GM18909 (cell line): Measurements from ENCODE around the gene ATN1.
A peak's percentile ranks its signal among the peaks of the same experiment; 100 is the strongest.

ENCODE experiments used
- ATAC-seq: cut with Tn5 transposase; IDR thresholded peaks from one replicate; pipeline ENCODE4 v1.9.1; 2021; ENCODE audit warnings: mild to moderate bottlenecking; ENCODE audit not compliant: unreplicated experiment, poor library complexity

ATN1 gene

DNA sequence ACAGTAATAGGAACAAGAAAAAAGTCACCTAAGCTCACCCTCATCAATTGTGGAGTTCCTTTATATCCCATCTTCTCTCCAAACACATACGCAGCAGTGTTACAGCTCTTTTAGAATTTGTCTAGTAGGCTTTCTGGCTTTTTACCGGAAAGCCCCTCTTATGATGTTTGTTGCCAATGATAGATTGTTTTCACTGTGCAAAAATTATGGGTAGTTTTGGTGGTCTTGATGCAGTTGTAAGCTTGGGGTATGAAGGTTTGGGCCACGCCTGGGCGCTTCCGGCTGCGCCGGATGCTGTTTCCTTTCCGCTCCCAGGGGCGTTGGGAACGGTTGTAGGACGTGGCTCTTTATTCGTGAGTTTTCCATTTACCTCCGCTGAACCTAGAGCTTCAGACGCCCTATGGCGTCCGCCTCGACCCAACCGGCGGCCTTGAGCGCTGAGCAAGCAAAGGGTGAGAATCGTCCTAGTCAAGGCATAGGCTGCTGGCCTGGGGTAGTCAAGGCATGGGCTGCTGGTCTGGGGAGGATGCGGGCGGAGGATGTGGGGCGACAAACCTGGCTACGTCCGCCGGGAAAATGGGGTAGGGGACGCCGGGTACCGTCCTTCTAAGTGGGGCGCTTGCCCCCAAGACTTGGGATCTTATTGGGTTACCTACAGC is 16.1 kb downstream of the ATN1 start, which contains the start of the genes C12orf57 and RNU7-1:
TSS of gene C12orf57 (plus strand) at position 301 of the 659 bp plus-strand sequence. CDS start at position 401, 100 bp downstream.
TSS of gene RNU7-1 (plus strand) at position 95 of the 659 bp plus-strand sequence.
- ATAC-seq = peak; percentile 47

DNA sequence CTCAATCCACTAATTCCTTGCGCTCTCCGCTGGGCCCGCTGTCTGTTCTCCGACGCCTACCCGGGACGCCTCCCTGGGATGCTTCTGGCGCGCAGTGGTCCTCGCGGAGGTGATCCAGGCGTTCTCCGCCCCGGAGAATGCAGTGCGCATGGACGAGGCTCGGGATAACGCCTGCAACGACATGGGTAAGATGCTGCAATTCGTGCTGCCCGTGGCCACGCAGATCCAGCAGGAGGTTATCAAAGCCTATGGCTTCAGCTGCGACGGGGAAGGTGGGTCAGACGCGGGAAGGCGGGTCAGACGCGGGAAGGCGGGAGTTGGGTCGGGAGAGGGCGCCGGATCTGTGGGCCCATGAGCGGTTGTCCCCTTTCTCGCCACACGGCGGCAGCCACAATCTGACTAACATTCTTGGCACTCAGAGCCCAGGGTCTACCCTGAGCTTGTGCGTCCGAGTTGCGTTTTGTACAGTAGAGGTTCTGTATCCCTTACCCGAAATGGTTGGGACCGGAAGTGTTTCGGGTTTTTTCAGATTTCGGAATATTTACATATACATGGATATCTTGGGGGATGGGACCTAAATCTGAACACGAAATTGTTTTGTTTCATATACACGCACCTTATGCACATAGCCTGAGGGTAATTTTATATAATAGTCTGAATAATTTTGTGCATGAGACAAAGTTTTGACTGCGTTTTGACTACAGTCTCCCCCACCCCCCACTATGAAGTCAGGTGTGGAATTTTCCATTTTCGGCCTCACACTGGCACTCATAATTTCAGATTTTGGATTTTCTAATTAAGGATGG is 16.8 kb downstream of the ATN1 start:
- peak; percentile 48 for ATAC-seq

DNA sequence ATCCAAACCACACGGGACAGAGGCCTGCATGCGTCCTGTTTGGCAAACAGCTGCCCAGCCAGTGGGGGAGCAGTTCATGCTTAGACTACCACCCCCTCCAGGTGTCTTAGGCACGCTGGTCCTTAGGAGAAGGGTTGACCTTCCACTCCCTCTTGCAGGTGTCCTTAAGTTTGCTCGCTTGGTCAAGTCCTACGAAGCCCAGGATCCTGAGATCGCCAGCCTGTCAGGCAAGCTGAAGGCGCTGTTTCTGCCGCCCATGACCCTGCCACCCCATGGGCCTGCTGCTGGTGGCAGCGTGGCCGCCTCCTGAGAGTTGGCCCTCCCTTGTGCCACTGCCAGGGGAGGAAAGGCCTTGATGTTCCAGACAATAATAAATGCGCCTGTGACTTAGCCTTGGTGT is 17.9 kb downstream of the ATN1 start:
- no peak for ATAC-seq

DNA sequence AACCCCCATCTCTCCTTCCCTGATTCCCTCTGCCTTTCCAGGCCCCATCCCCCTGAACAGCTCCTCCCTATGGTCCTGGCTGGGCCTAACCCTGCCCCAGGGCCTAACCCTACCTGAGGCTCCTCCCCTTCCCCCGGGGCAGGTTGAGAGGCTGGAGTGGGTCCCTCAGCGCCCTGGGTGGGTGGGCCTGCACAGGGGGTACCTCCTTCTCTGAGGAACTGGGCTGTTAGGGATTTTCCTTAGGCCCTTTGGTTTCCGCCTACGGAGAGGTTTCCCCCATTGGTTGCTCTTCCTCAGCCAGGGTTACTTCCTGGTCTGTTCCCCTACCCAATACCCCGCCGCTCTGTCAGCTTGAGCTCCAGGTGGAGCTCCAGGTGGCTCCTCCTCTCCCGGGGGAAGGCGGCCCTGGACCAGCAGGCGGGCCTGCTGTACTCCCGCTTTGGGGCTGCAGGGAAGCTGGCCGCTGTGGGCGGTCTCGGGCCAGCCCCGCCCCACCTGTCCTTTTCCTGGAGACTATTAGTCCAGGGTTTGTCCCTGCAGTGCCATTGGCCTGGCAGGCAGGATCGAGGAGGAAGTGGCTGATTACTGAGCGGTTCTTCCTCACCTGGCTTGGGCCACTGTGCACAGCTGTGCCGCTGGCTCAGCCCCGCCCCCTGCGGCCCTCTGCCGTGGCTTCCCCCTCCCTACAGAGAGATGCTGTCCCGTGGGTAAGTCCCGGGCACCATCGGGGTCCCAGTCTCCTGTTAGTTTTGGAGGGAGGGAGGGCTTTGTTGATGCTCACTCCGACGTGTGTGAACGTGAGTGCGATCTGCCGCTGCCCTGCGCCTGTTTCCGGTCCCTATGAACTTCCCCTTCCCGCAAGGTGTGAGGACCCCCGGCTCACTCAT is 18.5 kb downstream of the ATN1 start:
- no peak for ATAC-seq

DNA sequence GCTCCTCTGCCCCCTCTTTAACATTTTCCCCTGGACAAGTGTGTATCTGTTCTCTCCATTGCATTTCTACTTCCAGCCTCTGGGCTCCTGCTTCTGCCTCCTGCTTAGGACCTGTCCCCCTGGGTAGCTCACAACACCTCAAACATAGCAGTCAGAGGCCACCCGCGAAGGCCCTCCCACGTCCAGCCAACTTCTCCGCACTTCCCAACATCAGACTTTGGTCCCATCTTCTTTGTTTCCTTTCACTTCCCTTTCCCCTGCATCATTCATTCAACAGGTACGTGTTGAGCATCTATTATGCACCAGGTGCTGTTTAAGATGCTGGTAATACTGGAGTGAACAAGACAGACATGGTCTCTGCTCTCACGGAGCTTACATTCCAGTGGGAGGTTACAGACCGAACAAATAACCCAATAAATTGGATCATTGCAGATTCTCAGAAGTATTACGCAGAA is 19.2 kb downstream of the ATN1 start:
- no peak for ATAC-seq

DNA sequence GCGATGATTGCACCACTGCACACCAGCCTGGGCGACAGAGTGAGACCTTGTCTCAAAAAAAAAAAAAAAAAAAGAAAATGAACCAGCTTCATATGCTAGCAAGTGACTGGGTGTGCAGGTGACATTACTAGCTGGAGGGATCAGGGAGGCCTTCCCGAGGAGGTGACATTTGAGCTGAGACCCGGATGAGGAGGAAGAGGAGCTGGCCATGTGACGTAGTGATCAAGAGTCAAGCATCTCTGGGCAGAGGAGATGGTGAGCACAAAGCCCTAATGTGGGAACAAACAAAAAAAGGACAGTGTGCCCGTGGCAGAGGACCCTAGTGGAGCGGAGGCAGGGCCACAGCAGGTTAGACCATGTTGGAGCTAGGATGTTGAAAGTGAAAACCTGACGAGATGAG is 19.9 kb downstream of the ATN1 start:
- no peak for ATAC-seq

DNA sequence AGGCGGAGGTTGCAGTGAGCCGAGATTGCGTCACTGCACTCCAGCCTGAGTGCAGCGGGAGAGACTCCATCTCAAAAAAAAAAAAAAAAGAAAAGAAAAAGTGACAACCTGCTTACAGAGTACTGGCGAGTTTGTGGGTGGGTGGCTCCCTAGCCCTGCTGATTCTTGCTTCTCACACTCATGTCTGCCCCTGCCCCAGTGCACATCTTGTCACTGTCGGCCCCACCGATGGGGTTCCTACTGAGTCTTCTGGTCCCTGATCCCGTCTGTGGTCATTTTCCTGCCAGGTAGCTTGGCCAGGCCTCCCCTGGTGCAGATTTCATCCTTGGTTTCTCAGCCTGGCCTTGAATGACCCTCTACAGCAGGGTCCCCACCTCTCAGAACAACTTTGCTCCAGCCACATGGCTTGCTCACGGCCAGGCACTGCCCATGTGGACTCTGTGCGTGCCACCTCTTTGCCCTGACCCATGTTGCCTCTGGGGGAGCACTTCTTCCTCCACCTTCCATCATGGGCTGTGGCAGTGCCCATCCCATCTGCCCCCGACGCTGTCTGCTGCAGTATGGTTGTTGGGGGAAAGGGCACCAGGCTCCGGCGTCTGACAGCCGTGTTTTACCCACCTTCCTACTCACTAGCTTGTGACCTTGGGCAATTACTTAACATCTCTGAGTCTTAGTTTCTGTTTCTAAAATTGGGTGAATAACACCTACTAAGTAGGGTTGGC is 21.3 kb downstream of the ATN1 start:
- ATAC-seq = no peak

DNA sequence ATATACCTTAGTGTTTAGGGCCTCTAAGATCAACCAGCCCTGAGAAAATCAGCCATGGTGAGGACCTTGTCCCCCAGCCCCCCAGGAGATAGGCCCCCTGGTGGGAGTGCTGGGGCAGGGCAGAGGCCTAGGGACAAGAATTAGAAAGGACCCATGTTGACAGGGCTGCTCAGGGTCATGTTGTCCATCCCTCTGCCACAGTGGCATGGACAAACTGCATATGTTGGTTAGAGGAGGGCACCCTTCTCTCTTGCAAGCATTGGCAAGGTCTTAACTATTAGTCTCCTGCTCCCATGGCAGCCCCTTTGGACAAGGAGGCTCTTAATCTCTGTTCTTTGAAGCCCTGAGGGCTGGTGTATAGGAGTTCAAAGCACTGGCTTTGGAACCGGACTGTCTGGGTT is 22.6 kb downstream of the ATN1 start:
- ATAC-seq = no peak

DNA sequence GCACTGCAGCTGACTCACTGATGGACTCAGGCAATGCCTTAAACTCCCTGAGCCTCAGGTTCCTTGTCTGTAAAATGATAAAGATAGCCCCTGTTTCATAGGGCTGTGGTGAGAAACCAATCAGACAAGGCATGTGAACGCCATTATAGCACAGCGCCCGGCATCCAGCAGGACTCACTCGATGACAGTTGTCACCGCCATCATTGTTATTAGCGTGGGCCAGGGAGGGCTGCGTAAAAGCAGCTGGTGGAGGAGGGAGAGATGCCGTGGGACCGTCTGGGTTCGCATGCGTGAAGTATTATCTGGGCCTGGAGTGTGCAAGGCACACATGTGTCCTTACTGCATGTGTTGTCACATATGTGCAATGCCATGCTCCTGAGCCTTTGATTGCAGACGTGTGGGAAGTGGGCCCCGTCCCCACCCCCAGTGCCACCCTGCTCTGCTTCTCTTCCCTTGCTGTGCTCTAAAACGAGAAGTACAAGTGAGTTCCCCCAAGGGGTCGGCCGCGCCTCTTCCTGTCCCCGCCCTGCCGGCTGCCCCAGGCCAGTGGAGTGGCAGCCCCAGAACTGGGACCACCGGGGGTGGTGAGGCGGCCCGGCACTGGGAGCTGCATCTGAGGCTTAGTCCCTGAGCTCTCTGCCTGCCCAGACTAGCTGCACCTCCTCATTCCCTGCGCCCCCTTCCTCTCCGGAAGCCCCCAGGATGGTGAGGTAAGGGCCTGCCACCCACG is 23.2 kb downstream of the ATN1 start, which contains the start of gene PTPN6:
TSS of gene PTPN6 (plus strand) at position 546 of the 730 bp plus-strand sequence. CDS start at position 703, 157 bp downstream.
- ATAC-seq = peak; percentile 20

DNA sequence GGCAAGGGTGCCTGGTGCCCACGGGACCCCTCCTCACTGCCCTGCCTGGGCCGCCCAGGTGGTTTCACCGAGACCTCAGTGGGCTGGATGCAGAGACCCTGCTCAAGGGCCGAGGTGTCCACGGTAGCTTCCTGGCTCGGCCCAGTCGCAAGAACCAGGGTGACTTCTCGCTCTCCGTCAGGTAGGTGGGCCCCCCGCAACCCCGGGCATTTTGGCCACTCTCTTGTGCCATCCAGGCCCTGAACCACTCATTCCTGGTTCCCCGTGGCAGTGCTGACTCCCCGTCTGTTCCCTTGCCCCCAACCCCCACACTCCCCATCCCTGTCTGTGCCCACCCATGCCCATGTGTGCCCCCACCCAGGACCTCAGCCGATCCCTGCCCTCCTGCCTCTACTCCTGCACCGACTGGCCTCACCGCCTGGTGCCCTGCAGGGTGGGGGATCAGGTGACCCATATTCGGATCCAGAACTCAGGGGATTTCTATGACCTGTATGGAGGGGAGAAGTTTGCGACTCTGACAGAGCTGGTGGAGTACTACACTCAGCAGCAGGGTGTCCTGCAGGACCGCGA is 23.9 kb downstream of the ATN1 start:
- no peak for ATAC-seq

DNA sequence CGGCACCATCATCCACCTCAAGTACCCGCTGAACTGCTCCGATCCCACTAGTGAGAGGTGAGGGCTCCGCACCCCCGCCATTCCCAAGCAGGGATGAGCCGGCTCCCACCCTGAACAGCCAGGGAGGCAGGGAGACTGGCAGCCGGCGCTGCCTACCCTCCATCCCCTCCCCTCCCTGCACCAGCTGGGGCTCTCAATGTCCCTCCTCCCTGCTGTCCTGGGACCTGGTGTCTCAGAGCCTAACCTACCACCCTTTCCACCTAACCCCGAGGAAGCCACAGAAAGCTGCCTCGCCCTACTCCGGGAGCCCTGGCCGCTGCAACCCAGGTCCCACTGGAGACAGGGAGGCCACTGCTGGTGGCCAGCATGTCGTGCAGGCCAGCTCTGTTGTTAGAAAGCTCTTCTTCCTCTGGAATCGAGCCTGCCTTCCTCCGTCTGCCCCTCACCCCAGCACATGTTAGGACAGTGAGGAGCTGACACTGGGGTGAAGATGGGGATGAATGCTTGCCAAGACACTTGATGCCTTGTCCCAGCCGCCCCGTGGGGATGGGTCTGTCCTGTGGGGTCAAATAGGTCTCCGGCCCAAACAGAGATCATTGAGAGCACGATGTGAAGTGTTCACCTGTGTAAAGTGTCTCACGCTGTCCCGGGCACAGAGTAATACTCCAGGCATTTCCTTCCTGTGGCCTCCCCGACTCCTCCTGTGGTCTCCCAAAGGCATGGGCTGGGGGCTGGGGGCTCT is 24.5 kb downstream of the ATN1 start:
- no peak for ATAC-seq

DNA sequence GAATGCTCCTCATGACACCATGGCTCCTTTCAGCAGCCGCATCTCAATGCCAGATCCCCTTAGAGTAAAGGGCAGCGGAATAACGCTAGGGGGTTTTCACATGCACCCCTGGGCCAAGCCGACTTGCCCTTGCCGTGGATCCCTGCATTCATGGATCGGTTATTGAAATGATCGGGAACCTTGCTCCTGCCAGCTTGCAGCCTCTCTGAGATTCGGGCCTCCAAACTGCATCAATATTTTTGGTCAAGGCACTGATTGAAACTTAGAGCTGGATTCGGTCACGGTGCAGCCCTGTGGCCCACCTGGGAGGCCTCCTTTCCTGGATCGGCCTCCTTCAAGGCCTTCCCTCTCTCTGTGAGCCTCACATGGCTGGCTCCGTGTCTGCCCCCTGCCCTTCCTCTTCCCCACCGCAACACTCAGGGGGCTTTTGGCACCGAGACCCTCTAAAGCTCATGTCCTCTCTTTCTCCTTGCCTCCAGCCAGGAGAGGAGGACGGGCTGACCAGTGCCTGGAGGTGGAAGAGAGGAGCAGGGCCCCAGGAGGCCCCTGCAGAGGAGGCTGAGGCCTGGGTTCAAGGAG is 25.2 kb downstream of the ATN1 start:
- ATAC-seq = no peak

DNA sequence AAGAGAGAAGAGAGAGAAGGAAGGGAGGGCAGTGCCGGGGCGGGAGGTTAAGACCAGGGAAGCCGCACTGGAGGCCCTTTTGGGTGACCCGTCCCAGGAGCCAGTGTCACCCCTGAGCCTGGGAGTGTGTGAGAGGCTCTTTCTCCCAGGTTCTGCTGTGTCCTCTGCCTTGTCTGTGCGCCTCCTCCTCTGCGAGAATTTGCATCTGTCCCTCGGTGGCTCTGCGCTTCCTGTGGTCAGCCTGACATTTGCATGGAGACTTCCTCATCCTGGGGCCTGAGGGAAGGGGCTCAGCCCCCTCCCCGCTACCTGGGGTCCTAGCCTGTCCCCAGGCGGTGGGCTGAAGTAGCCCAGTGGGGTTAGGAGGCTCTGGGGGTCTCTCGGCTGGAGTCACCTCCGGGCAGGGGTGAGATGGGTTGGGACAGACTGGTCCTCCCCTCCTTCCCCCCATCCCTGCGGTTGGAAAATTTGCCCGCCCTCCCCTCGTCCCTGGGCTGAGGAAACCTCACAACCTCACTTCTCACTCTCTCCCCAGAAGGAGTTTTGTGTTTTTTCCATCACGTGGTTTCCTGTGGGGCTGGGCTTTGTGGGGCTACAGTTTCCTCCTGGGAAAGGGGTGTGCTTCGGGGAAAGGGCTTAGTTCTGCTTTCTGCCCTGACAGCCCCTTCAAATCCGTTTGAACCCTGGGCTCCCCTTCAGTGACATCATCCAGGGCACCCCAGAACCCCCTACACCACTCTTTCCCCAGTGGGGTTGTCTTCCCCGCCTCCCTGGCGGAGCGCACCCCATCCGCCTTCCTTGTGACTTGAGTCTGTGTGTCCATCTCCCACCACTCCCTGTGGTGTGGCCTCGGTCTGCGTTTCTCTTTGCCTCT is 25.9 kb downstream of the ATN1 start:
- peak; percentile 52 for ATAC-seq

DNA sequence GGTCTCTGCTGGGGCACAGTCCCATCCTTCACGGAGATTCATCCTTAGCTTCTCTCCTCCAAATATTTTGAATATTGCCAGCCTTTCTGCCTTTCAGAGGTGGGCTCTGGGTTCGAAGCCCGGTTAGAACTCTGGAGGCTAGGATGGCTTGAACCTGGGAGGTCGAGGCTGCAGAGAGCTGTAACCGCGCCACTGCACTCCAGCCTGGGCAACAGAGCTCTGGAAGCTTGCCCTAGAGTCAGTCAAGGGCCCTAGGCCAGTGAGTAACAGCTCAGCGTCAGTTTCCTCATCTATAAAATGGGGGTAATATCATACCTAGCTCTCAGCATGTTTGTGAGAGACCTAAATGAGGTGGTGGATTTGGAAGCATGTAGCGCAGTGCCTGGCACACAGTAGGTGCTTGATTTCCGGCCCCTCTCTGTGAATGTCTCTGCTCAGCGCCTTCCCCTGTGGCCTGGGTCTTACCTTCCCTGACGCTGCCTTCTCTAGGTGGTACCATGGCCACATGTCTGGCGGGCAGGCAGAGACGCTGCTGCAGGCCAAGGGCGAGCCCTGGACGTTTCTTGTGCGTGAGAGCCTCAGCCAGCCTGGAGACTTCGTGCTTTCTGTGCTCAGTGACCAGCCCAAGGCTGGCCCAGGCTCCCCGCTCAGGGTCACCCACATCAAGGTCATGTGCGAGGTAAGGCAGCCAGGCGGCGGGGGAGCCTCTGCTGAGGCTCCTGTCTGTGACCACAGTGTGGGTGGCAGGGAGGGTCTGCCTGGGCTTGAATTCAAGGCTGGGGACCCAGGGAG is 26.8 kb downstream of the ATN1 start:
- no peak for ATAC-seq

DNA sequence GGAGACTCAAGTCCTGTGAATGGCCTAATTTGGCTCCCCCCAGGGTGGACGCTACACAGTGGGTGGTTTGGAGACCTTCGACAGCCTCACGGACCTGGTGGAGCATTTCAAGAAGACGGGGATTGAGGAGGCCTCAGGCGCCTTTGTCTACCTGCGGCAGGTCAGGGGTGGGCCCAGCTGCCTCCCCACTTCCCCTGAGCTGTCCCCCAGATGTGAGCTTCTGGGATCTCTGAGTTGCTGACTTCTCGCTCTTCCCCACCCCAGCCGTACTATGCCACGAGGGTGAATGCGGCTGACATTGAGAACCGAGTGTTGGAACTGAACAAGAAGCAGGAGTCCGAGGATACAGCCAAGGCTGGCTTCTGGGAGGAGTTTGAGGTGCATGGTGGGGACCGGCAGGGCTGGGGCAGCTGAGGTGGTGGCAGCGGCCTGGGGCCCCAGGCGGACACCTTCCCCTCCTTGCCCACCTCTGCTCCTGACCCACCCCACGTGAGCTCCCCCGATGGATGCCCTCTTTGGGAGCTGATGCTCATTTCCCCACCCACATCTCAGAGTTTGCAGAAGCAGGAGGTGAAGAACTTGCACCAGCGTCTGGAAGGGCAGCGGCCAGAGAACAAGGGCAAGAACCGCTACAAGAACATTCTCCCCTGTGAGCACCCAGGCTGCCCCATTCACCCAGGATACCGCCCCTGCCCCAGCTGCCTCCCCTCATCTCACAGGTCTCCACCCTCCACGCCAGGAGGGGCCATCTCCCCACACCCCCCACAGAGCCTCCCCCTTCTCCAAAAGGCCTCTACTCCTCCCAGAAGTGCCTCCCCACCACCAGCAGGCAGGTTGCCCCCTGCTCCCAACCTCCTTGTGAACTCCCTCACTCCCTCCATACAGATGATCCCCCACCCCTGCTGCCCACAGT is 27.6 kb downstream of the ATN1 start:
- ATAC-seq = no peak
